Measurements from ENCODE around the gene ZBTB34. TPM values are rescaled to one million over a fixed set of nuclear protein-coding genes. Genes with fewer than 3 reads are reported as not detected.

Gene ZBTB34
- total and polyA plus RNA-seq, 9 of the 15 experiments (the other 6 are each of a cell fraction or from before 2014, with no cell fraction given): 2.7 to 15.6 (median 9.8) TPM

GRCh38 chr9:126919193-126919592 is 58.8 kb downstream of the ZBTB34 start (continued):
- TF ChIP-seq TRIM25 (IDR thresholded peaks at IDR 0.05; ENCODE audit: borderline replicate concordance) (no peak), NCOA4 (IDR thresholded peaks at IDR 0.05; ENCODE audit: partially characterized antibody) (no peak), HNRNPL (IDR thresholded peaks at IDR 0.05; ENCODE audit: low read depth, low read length) (no peak), TCFL5 (CRISPR knock-in tag; conservative IDR thresholded peaks at IDR 0.05) (no peak)

- POLR2A ChIA-PET: interaction anchor here (0.6 to 0.8 kb wide), 3 partner anchors 14 to 285 kb away, joined by 3 read pairs; no protein-coding TSS in a partner anchor
- no peaks in the 10 kb centered on the region for H3K79me2 ChIP-seq (ENCODE audit: control insufficient read depth, insufficient read depth, low read length)
- peaks cover 16 to 48% of the 10 kb centered on the region in 2 experiments for H3K27me3 ChIP-seq (ENCODE audit: control insufficient read depth in 2 of 2, insufficient read depth in 2 of 2, low read length in 2 of 2)
- H3K9me1 ChIP-seq (ENCODE audit: control insufficient read depth, insufficient read depth, low read length): no peaks in the 10 kb centered on the region
- no peak overlapping the region for H3K9ac ChIP-seq (ENCODE audit: insufficient read depth in 1 of 2, low read depth in 2 of 2, low read length in 2 of 2)
- ATAC-seq (no peak), FAIRE-seq (no peak), DNase-seq (ENCODE audit: extremely low read depth in 1 of 4, low spot score in 3 of 4) (no peak)
- H3K36me3 ChIP-seq (ENCODE audit: control insufficient read depth, insufficient read depth, low read length): no peaks in the 10 kb centered on the region
- BruUV-seq (replicated peaks): no TSS peak
- in situ Hi-C loops (cut with MboI): loop anchor here (25.0 kb wide), 1 partner anchor 986 kb away; the partner anchor contains the start of gene ST6GALNAC4
- no peak overlapping the region for H2AFZ ChIP-seq (ENCODE audit: low read depth, low read length)
- H3K4me1 ChIP-seq (replicated peaks in 1 of 2; ENCODE audit: control insufficient read depth in 2 of 2, insufficient read depth in 2 of 2, low read length in 2 of 2): no peaks in the 10 kb centered on the region
- no peaks in the 10 kb centered on the region for H3K9me3 ChIP-seq (replicated peaks; ENCODE audit: control insufficient read depth, insufficient read depth, low read depth, low read length)
- intact Hi-C loops (cut with micrococcal nuclease): no loop called here
- no peak overlapping the region for H3K4me2 ChIP-seq (ENCODE audit: insufficient read depth, low read length)
- H4K20me1 ChIP-seq (replicated peaks; ENCODE audit: control insufficient read depth, insufficient read depth, low read length): peaks cover 2% of the 10 kb centered on the region
- H3K4me3 ChIP-seq: no peak overlapping the region
- CTCF ChIA-PET (ENCODE audit: low intra/inter-chr PET ratio): no interaction called here
- H3K27ac ChIP-seq (ENCODE audit: extremely low read depth, low read depth, low read length): no peak overlapping the region
- no peak for TF ChIP-seq ZBTB43 (CRISPR knock-in tag; IDR thresholded peaks at IDR 0.05)
- no peak for TF ChIP-seq NCOA1 (IDR thresholded peaks at IDR 0.05; ENCODE audit: low read depth)
- TF ChIP-seq ZNF507 (tag; conservative IDR thresholded peaks at IDR 0.05): no peak
- no peak for TF ChIP-seq ZFP36 (IDR thresholded peaks at IDR 0.05; ENCODE audit: low read depth, low read length, partially characterized antibody)
- no peak for TF ChIP-seq STAT6 (CRISPR knock-in tag; IDR thresholded peaks at IDR 0.05)
- no peak for TF ChIP-seq HNRNPLL (IDR thresholded peaks at IDR 0.05; ENCODE audit: low read depth, low read length, poor library complexity, severe bottlenecking)
- TF ChIP-seq AFF1 (IDR thresholded peaks at IDR 0.05; ENCODE audit: low read depth in 1 of 2, partially characterized antibody in 2 of 2): no peak
These were observed 65.4 kb downstream of the ZBTB34 start for GRCh38 chr9:126925876-126926275.

Measured in K562 (cell line).